Activated CD4-positive, alpha-beta memory T cell treated with anti-CD3 and anti-CD28 coated beads for 36 hours (primary cell): ENCODE measurements around the gene KCND3. TPM values are rescaled to one million over a fixed set of nuclear protein-coding genes. Genes with fewer than 3 reads are reported as not detected.

Experiments
- CTCF ChIA-PET: fragments of 350-600 bp; sonication (Branson Sonifier 250); formaldehyde crosslinking; loops from one replicate; lab custom pipeline; 2021; ENCODE audit warnings: antibody characterized with exemption, inconsistent platforms; lab: Charles Lee
- POLR2A ChIA-PET: fragments of 350-600 bp; sonication (Branson Sonifier 250); formaldehyde crosslinking; loops from one replicate; lab custom pipeline; 2021; ENCODE audit warnings: antibody characterized with exemption; lab: Charles Lee
- DNase-seq: peaks from one replicate; pipeline ENCODE4 v3.0.0-alpha.2; 2020
- H3K27ac Mint-ChIP-seq: one replicate; pipeline ENCODE4 v1.8.0; 2021; ENCODE audit warnings: mixed read lengths
- H3K27me3 Mint-ChIP-seq: one replicate; pipeline ENCODE4 v1.8.0; 2021; ENCODE audit warnings: mixed read lengths
- H3K36me3 Mint-ChIP-seq: one replicate; pipeline ENCODE4 v1.8.0; 2021; ENCODE audit warnings: mixed read lengths
- H3K4me1 Mint-ChIP-seq: one replicate; pipeline ENCODE4 v1.8.0; 2021; ENCODE audit warnings: low read depth, mixed read lengths
- H3K4me3 Mint-ChIP-seq: one replicate; pipeline ENCODE4 v1.8.0; 2021; ENCODE audit warnings: mild to moderate bottlenecking, mixed read lengths
- H3K9me3 Mint-ChIP-seq: one replicate; pipeline ENCODE4 v1.8.0; 2021; ENCODE audit warnings: mixed read lengths
- intact Hi-C: fragments of 100-400 bp; cut with micrococcal nuclease; formaldehyde crosslinking; loops from one replicate; pipeline ENCODE4 v1.15.1; 2023
- total RNA-seq, 2 experiments: library from RNA; stranded (reverse); gene quantifications; one replicate each; pipeline ENCODE4 v1.2.3, GENCODE V29; 2021

Gene KCND3
- not detected for total RNA-seq

GRCh38 chr1:111989531-111990025, at the start of gene KCND3:
Gene KCND3 (minus strand): TSS chr1:111989668.
- ChIA-PET POLR2A (no interaction called here), CTCF (no interaction called here)
- Mint-ChIP-seq H3K27me3 (peaks cover 63% of the 10 kb centered on the region), H3K9me3 (no peaks in the 10 kb centered on the region), H3K36me3 (no peaks in the 10 kb centered on the region), H3K4me1 (peaks cover 14% of the 10 kb centered on the region), H3K4me3 (peak within 1 kb of the TSS; percentile 49), H3K27ac (no peak within 1 kb of the TSS)
- intact Hi-C loops: no loop called here
- DNase-seq: peak; percentile 36

DNA sequence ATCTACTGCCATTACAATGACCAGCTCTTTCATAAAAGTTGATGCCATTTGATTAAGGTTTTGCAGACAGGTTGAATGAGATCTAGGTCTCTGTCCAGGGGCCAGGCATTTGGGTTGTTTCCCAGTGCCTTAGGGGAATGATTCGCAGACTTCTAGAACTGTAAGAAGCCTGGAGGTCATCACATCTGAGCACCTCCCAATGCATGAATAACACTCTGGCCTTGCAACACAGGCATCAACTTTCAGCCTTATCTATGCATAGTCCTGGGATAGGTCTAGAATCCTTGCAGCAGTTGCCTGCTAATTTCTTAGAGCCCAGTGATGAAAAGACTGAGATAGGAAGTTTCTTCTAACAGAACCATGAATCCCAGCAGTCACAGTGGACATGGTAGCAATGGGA, 44.8 kb upstream of the KCND3 start:
- ChIA-PET CTCF (no interaction called here), POLR2A (no interaction called here)
- H3K4me3 Mint-ChIP-seq: no peak overlapping the region
- peaks cover 3% of the 10 kb centered on the region for H3K27me3 Mint-ChIP-seq
- H3K4me1 Mint-ChIP-seq: no peaks in the 10 kb centered on the region
- H3K9me3 Mint-ChIP-seq: no peaks in the 10 kb centered on the region
- intact Hi-C loops: no loop called here
- H3K36me3 Mint-ChIP-seq: no peaks in the 10 kb centered on the region
- DNase-seq: no peak
- no peak overlapping the region for H3K27ac Mint-ChIP-seq

- no peak for DNase-seq
- Mint-ChIP-seq H3K36me3 (no peaks in the 10 kb centered on the region), H3K27ac (no peak overlapping the region), H3K4me1 (no peaks in the 10 kb centered on the region), H3K27me3 (peaks cover 5% of the 10 kb centered on the region), H3K9me3 (no peaks in the 10 kb centered on the region), H3K4me3 (no peak overlapping the region)
- ChIA-PET POLR2A (no interaction called here), CTCF (no interaction called here)
- intact Hi-C loops: no loop called here
These were observed 44.1 kb upstream of the KCND3 start for GRCh38 chr1:112033439-112034120.

- Mint-ChIP-seq H3K27me3 (peaks cover 6% of the 10 kb centered on the region), H3K36me3 (no peaks in the 10 kb centered on the region), H3K4me3 (no peak overlapping the region), H3K4me1 (no peaks in the 10 kb centered on the region), H3K9me3 (no peaks in the 10 kb centered on the region), H3K27ac (no peak overlapping the region)
- ChIA-PET CTCF (no interaction called here), POLR2A (no interaction called here)
- intact Hi-C loops: no loop called here
- no peak for DNase-seq
These were observed 40.7 kb upstream of the KCND3 start for GRCh38 chr1:112030157-112030556.

DNA sequence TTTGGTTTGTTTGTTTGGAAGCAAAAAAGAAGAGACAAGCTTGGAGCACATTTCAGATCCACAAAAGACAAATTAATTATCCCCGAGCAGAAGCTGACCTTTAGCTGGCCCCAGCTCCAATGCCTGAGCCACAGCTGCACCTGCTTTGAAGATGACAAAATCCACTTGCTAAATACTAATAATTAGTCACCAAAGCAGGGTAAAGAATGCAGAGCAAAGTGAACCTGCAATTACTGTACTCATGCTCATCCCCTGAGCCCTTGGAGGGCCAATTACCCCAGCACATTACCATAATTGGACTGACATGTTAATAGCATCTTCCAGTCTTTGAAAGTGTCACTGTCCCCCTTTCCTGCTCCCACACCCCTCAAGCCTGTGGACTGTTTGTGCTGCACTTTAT, 38.2 kb upstream of the KCND3 start:
- intact Hi-C loops: no loop called here

DNA sequence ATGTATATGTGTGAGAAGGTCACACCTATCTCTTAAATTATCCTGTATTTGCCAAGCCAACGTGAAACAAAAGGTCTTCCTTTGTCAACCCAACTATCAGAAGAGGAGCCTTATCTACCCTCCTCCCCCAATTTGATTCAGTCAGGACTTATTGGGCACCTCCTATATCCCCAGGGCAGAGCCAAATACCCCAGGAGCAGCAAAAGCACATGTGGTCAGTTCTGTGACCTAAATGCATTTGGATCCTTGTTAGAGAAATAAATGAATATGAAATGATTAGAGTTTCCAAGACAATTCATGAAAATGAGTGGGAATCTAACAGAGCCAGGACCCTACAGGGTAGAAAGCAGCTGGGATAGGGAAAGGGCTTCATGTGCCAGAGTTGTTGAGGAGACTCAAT, 37.0 kb upstream of the KCND3 start:
- CTCF ChIA-PET: no interaction called here
- POLR2A ChIA-PET: no interaction called here
- H3K4me3 Mint-ChIP-seq: no peak overlapping the region

More for the DNA sequence above, 38.2 kb upstream of the KCND3 start:
- H3K27ac Mint-ChIP-seq: no peak overlapping the region
- H3K4me1 Mint-ChIP-seq: no peaks in the 10 kb centered on the region
- no peaks in the 10 kb centered on the region for H3K36me3 Mint-ChIP-seq
- ChIA-PET POLR2A (no interaction called here), CTCF (no interaction called here)
- H3K9me3 Mint-ChIP-seq: no peaks in the 10 kb centered on the region
- H3K27me3 Mint-ChIP-seq: peaks cover 9% of the 10 kb centered on the region
- no peak for DNase-seq
- H3K4me3 Mint-ChIP-seq: no peak overlapping the region

DNA sequence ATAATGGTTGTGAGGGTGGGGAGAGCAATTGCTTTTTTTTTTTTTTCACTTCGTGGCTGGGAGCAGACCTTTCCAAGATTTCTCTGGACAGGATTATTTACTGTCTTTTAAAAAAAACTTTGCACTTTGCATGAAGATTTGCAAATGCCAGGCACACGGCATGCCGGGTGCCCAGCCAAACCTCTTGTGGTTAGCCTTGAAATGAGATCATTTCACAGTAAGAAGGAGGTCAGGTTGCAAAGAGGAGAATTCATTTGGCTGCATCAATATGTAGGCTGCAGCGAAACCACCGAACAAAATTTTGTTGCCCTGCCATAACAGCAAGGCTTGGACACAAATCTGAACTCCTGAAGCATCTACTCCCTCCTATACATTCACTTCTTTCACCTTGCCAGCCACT, 36.5 kb upstream of the KCND3 start:
- peaks cover 9% of the 10 kb centered on the region for H3K27me3 Mint-ChIP-seq
- H3K4me3 Mint-ChIP-seq: no peak overlapping the region
- no peaks in the 10 kb centered on the region for H3K9me3 Mint-ChIP-seq
- DNase-seq: no peak
- no peaks in the 10 kb centered on the region for H3K36me3 Mint-ChIP-seq
- H3K4me1 Mint-ChIP-seq: no peaks in the 10 kb centered on the region
- no peak overlapping the region for H3K27ac Mint-ChIP-seq
- intact Hi-C loops: no loop called here
- ChIA-PET POLR2A (no interaction called here), CTCF (no interaction called here)

More for the DNA sequence above, 37.0 kb upstream of the KCND3 start:
- H3K36me3 Mint-ChIP-seq: no peaks in the 10 kb centered on the region
- H3K27me3 Mint-ChIP-seq: peaks cover 9% of the 10 kb centered on the region
- DNase-seq: no peak
- H3K4me1 Mint-ChIP-seq: no peaks in the 10 kb centered on the region
- no peaks in the 10 kb centered on the region for H3K9me3 Mint-ChIP-seq
- intact Hi-C loops: no loop called here
- H3K27ac Mint-ChIP-seq: no peak overlapping the region

- CTCF ChIA-PET: no interaction called here
- intact Hi-C loops: no loop called here
- Mint-ChIP-seq H3K9me3 (no peaks in the 10 kb centered on the region), H3K4me1 (no peaks in the 10 kb centered on the region), H3K27me3 (peaks cover 5% of the 10 kb centered on the region), H3K27ac (no peak overlapping the region), H3K36me3 (no peaks in the 10 kb centered on the region), H3K4me3 (no peak overlapping the region)
- no peak for DNase-seq
- POLR2A ChIA-PET: no interaction called here
These were observed 31.8 kb upstream of the KCND3 start for GRCh38 chr1:112021263-112021662.

DNA sequence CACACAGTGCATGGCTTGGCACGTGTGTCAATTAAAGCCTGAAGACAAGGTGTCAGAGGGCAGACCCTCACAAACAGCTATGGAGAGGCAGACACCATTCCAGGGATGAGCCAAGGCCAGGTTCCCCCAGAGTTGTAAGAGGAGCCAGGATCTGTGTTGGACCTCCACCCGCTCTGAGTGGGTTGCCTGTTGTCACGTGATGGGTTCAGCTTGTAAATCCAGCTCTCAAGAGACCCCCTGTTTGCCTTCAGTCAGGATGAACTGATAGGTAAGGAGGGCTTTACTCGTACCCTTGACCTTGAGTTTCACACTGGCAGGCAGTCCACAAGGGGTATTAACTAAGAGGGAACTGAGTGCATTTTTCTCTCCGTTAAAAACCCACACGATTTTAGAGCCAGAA, 27.7 kb upstream of the KCND3 start:
- CTCF ChIA-PET: no interaction called here
- Mint-ChIP-seq H3K4me3 (no peak overlapping the region), H3K9me3 (no peaks in the 10 kb centered on the region), H3K27me3 (peaks cover 3% of the 10 kb centered on the region), H3K4me1 (no peaks in the 10 kb centered on the region), H3K36me3 (no peaks in the 10 kb centered on the region), H3K27ac (no peak overlapping the region)
- intact Hi-C loops: no loop called here
- DNase-seq: no peak
- POLR2A ChIA-PET: no interaction called here

GRCh38 chr1:112012823-112013222, 23.4 kb upstream of the KCND3 start:
- Mint-ChIP-seq H3K36me3 (no peaks in the 10 kb centered on the region), H3K4me3 (no peak overlapping the region), H3K27me3 (no peaks in the 10 kb centered on the region), H3K9me3 (no peaks in the 10 kb centered on the region), H3K4me1 (no peaks in the 10 kb centered on the region), H3K27ac (no peak overlapping the region)
- intact Hi-C loops: no loop called here
- ChIA-PET CTCF (no interaction called here), POLR2A (no interaction called here)
- DNase-seq: no peak

DNA sequence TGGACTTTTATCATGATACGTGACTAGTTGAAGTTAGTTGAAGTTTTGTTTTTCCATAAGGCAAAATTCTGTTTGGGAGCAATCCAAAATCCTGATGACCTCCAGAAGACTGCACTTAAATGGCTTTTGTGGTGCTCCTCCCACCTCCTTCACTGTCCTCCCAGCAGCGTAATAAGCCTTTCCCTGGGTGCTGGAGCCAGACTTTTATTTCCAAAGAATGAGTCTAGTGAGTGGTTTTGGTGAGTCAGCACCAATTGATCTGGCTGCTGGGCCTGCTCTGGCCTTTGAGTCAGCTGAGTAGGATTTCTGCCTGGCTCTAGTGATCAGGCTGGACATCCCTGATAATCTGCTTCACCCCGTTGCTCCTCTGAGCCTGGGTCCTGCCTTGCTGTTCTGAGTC, 21.7 kb upstream of the KCND3 start:
- ChIA-PET POLR2A (no interaction called here), CTCF (no interaction called here)
- H3K4me1 Mint-ChIP-seq: no peaks in the 10 kb centered on the region
- no peak overlapping the region for H3K27ac Mint-ChIP-seq
- H3K27me3 Mint-ChIP-seq: no peaks in the 10 kb centered on the region
- no peak for DNase-seq
- intact Hi-C loops: no loop called here
- no peaks in the 10 kb centered on the region for H3K9me3 Mint-ChIP-seq
- H3K36me3 Mint-ChIP-seq: no peaks in the 10 kb centered on the region
- H3K4me3 Mint-ChIP-seq: no peak overlapping the region

DNA sequence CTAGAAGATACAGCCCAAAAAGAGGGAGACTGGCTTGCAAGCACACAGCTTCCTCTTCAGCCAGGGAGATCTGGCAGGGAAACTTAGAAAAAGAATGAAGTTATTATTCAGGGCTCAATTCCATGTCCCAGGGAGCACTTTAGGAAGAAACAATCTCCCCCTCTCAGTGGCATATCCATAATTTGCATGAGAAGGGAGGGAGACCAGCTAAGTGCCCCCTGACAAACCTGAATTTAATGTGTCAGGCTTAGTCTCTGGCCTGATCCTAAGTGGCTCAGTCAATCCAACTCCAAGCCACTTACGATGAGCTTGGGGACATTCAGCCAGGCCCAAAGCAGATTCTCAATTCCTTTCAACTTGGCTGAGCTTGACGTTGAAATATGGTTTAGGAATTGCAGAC, 17.7 kb upstream of the KCND3 start:
- H3K27me3 Mint-ChIP-seq: peaks cover 6% of the 10 kb centered on the region
- ChIA-PET POLR2A (no interaction called here), CTCF (no interaction called here)
- no peaks in the 10 kb centered on the region for H3K9me3 Mint-ChIP-seq
- H3K27ac Mint-ChIP-seq: no peak overlapping the region
- H3K36me3 Mint-ChIP-seq: no peaks in the 10 kb centered on the region
- intact Hi-C loops: no loop called here
- DNase-seq: no peak
- H3K4me1 Mint-ChIP-seq: no peaks in the 10 kb centered on the region
- H3K4me3 Mint-ChIP-seq: no peak overlapping the region

GRCh38 chr1:112006416-112007025, 17.1 kb upstream of the KCND3 start:
- ChIA-PET POLR2A (no interaction called here), CTCF (no interaction called here)
- no peak for DNase-seq
- no peaks in the 10 kb centered on the region for H3K4me1 Mint-ChIP-seq
- peaks cover 9% of the 10 kb centered on the region for H3K27me3 Mint-ChIP-seq
- intact Hi-C loops: no loop called here
- no peaks in the 10 kb centered on the region for H3K9me3 Mint-ChIP-seq
- H3K36me3 Mint-ChIP-seq: no peaks in the 10 kb centered on the region
- no peak overlapping the region for H3K27ac Mint-ChIP-seq
- H3K4me3 Mint-ChIP-seq: no peak overlapping the region
